K562 (cell line): ENCODE measurements around the gene ACTR8. TPM values are rescaled to one million over a fixed set of nuclear protein-coding genes. Genes with fewer than 3 reads are reported as not detected.
A peak's percentile ranks its signal among the peaks of the same experiment; 100 is the strongest.

Source experiments
- ARID1B ChIP-seq: fragments of 450-650 bp; IDR thresholded peaks from 2 replicates; pipeline ENCODE4 v1.6.1; 2016; ENCODE audit warnings: antibody characterized with exemption, mild to moderate bottlenecking, inconsistent platforms
- ARID2 ChIP-seq: fragments of 450-650 bp; IDR thresholded peaks from 2 replicates; pipeline ENCODE4 v1.6.1; 2017; ENCODE audit warnings: antibody characterized with exemption, mild to moderate bottlenecking
- ASH1L ChIP-seq: fragments of 450-650 bp; IDR thresholded peaks from 2 replicates; pipeline ENCODE4 v1.6.1; 2018; ENCODE audit warnings: borderline replicate concordance, mild to moderate bottlenecking, low read depth; ENCODE audit not compliant: partially characterized antibody
- CEBPB ChIP-seq: fragments of 450-650 bp; IDR thresholded peaks from 2 replicates; pipeline ENCODE4 v1.6.1; 2016; ENCODE audit warnings: missing genetic modification characterization, missing compliant biosample characterization
- CREB1 ChIP-seq, 2 experiments: sonication (generic) in 1 of 2; formaldehyde crosslinking in 1 of 2; IDR thresholded peaks; 2 replicates each; pipeline versions ENCODE4 v1.6.1 to v1.8.0; 2012 to 2022; ENCODE audit warnings: inconsistent platforms in 1 of 2, mild to moderate bottlenecking in 1 of 2, missing genetic modification reagents in 1 of 2, moderate library complexity in 1 of 2
- GATAD2A ChIP-seq: fragments of 450-650 bp; IDR thresholded peaks from 2 replicates; pipeline ENCODE4 v1.6.1; 2017
- MXI1 ChIP-seq: IDR thresholded peaks from 2 replicates; pipeline ENCODE4 v1.6.1; 2011; ENCODE audit warnings: low read depth, mild to moderate bottlenecking, improper control_type of control experiment, low read length
- SAFB ChIP-seq: fragments of 200-400 bp; formaldehyde crosslinking; IDR thresholded peaks from 2 replicates; pipeline ENCODE4 v1.6.1; 2017; ENCODE audit warnings: low read depth, low read length, borderline replicate concordance
- SRSF9 ChIP-seq: fragments of 200-400 bp; formaldehyde crosslinking; IDR thresholded peaks from 2 replicates; pipeline ENCODE4 v1.6.1; 2017; ENCODE audit warnings: low read depth, low read length, borderline replicate concordance
- TEAD4 ChIP-seq, 2 experiments: sonication (generic) in 1 of 2; formaldehyde crosslinking in 1 of 2; IDR thresholded peaks; 2 replicates each; pipeline versions ENCODE4 v1.6.1 to v1.8.0; 2012 to 2022; ENCODE audit warnings: borderline replicate concordance in 1 of 2, inconsistent platforms in 1 of 2, low read length in 1 of 2, mild to moderate bottlenecking in 1 of 2, missing genetic modification reagents in 1 of 2
- polyA plus RNA-seq, 8 experiments: library from polyadenylated mRNA; depleted of rRNA in 4 of 8; stranded (reverse) in 5 of 8; unstranded in 3 of 8; fragments of >200 nt; fragmentation: Nextera tagmentation in 2 of 8; fragmentation: Illumina TruSeq in 1 of 8; extraction: Ambion mirVana in 2 of 8; extraction: Trizol in 1 of 8; gene quantifications; 2 replicates each; pipeline versions ENCODE4 v1.2.1 to v1.2.3, GENCODE V29; 2011 to 2014; ENCODE audit warnings: inconsistent platforms in 1 of 8, missing spikeins in 1 of 8
- total RNA-seq, 7 experiments: library from RNA; depleted of rRNA in 6 of 7; stranded (reverse); fragments of >200 nt in 6 of 7; fragmentation: Illumina TruSeq in 2 of 7; extraction: Trizol in 2 of 7; gene quantifications; 2 replicates each; pipeline versions ENCODE4 v1.2.1 to v1.2.3, GENCODE V29; 2011 to 2021; ENCODE audit warnings: low replicate concordance in 1 of 7
- TF ChIP-seq, protein P1 (sequence below), 2 experiments: fragments of 200-800 bp in 1 of 2; sonication (Bioruptor generic) in 1 of 2; sonication (generic) in 1 of 2; formaldehyde crosslinking in 1 of 2; IDR thresholded peaks in 1 of 2; conservative IDR thresholded peaks in 1 of 2; 2 replicates each; pipeline versions ENCODE4 v1.5.0 to v1.6.1; 2016 to 2020; ENCODE audit warnings: missing compliant biosample characterization in 1 of 2, missing genetic modification characterization in 1 of 2, missing genetic modification reagents in 1 of 2
- TF ChIP-seq, protein P2 (sequence below): sonication (generic); formaldehyde crosslinking; IDR thresholded peaks from 2 replicates; pipeline ENCODE4 v1.8.0; 2023; ENCODE audit warnings: missing genetic modification reagents, mild to moderate bottlenecking, borderline replicate concordance
- TF ChIP-seq, protein P3 (sequence below): fragments of 450-650 bp; IDR thresholded peaks from 2 replicates; pipeline ENCODE4 v1.6.1; 2017; ENCODE audit warnings: mild to moderate bottlenecking, moderate library complexity
- TF ChIP-seq, protein P4 (sequence below): fragments of 250-450 bp; sonication (Bioruptor Pico); IDR thresholded peaks from 2 replicates; pipeline ENCODE4 v1.8.0; 2021; ENCODE audit warnings: moderate library complexity, mild to moderate bottlenecking, inconsistent platforms

The ACTR8 gene
- total and polyA plus RNA-seq, 9 of the 15 experiments (the other 6 are each of a cell fraction or from before 2014, with no cell fraction given), result 4.8 to 24.2 (median 17.5) TPM

DNA sequence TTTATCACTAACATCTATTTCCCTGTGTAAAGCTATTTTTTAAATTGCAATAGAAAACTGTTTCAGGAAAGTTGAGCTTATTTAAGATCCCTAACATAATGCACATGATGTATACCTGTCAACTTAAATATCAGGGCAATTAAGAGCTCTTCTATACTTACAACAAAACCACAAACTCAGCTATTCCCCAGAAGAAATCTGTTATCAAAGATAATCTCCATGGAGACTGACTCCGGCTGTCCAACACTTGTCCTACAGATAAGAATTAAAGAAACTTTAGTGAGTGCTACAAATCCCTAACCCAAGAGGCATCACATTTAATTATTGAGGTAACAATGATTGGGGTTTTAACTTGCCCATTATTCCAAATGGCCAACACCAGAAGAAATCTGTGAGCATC lies 6.3 kb upstream of the ACTR8 start (continued):
- no peak for TF ChIP-seq ASH1L
- TF ChIP-seq, protein P1, sequence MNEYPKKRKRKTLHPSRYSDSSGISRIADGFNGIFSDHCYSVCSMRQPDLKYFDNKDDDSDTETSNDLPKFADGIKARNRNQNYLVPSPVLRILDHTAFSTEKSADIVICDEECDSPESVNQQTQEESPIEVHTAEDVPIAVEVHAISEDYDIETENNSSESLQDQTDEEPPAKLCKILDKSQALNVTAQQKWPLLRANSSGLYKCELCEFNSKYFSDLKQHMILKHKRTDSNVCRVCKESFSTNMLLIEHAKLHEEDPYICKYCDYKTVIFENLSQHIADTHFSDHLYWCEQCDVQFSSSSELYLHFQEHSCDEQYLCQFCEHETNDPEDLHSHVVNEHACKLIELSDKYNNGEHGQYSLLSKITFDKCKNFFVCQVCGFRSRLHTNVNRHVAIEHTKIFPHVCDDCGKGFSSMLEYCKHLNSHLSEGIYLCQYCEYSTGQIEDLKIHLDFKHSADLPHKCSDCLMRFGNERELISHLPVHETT (CRISPR knock-in tag; conservative IDR thresholded peaks at IDR 0.05 in 1 of 2, IDR thresholded peaks at IDR 0.05 in 1 of 2), result no peak
- TF ChIP-seq, protein P2, sequence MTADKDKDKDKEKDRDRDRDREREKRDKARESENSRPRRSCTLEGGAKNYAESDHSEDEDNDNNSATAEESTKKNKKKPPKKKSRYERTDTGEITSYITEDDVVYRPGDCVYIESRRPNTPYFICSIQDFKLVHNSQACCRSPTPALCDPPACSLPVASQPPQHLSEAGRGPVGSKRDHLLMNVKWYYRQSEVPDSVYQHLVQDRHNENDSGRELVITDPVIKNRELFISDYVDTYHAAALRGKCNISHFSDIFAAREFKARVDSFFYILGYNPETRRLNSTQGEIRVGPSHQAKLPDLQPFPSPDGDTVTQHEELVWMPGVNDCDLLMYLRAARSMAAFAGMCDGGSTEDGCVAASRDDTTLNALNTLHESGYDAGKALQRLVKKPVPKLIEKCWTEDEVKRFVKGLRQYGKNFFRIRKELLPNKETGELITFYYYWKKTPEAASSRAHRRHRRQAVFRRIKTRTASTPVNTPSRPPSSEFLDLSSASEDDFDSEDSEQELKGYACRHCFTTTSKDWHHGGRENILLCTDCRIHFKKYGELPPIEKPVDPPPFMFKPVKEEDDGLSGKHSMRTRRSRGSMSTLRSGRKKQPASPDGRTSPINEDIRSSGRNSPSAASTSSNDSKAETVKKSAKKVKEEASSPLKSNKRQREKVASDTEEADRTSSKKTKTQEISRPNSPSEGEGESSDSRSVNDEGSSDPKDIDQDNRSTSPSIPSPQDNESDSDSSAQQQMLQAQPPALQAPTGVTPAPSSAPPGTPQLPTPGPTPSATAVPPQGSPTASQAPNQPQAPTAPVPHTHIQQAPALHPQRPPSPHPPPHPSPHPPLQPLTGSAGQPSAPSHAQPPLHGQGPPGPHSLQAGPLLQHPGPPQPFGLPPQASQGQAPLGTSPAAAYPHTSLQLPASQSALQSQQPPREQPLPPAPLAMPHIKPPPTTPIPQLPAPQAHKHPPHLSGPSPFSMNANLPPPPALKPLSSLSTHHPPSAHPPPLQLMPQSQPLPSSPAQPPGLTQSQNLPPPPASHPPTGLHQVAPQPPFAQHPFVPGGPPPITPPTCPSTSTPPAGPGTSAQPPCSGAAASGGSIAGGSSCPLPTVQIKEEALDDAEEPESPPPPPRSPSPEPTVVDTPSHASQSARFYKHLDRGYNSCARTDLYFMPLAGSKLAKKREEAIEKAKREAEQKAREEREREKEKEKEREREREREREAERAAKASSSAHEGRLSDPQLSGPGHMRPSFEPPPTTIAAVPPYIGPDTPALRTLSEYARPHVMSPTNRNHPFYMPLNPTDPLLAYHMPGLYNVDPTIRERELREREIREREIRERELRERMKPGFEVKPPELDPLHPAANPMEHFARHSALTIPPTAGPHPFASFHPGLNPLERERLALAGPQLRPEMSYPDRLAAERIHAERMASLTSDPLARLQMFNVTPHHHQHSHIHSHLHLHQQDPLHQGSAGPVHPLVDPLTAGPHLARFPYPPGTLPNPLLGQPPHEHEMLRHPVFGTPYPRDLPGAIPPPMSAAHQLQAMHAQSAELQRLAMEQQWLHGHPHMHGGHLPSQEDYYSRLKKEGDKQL (CRISPR knock-in tag), result no peak
- no peak for TF ChIP-seq CEBPB (tag)
- TF ChIP-seq MXI1, result no peak
- TF ChIP-seq, protein P3, sequence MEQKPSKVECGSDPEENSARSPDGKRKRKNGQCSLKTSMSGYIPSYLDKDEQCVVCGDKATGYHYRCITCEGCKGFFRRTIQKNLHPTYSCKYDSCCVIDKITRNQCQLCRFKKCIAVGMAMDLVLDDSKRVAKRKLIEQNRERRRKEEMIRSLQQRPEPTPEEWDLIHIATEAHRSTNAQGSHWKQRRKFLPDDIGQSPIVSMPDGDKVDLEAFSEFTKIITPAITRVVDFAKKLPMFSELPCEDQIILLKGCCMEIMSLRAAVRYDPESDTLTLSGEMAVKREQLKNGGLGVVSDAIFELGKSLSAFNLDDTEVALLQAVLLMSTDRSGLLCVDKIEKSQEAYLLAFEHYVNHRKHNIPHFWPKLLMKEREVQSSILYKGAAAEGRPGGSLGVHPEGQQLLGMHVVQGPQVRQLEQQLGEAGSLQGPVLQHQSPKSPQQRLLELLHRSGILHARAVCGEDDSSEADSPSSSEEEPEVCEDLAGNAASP, result no peak
- TF ChIP-seq, protein P4, sequence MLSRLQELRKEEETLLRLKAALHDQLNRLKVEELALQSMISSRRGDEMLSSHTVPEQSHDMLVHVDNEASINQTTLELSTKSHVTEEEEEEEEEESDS, result no peak
- no peak for TF ChIP-seq GATAD2A
- TF ChIP-seq TEAD4 (IDR thresholded peaks at IDR 0.05; ENCODE audit: low read length), result peak; percentile 59; the same call in 1 of the 2 replicates
- no peak for TF ChIP-seq TEAD4 (CRISPR knock-in tag; IDR thresholded peaks at IDR 0.05; ENCODE audit: borderline replicate concordance)
- TF ChIP-seq ARID1B, result peak; percentile 48
- TF ChIP-seq SAFB, result no peak
- TF ChIP-seq CREB1 (IDR thresholded peaks at IDR 0.05), result no peak
- no peak for TF ChIP-seq CREB1 (CRISPR knock-in tag; IDR thresholded peaks at IDR 0.05)
- no peak for TF ChIP-seq ARID2
- TF ChIP-seq SRSF9, result no peak
